MM.1S (cell line): Measurements from ENCODE around the gene PPHLN1.

Experiments
- EZH2 ChIP-seq: fragments of 300-600 bp; sonication (generic); optimal IDR thresholded peaks from 2 replicates; pipeline ENCODE3; 2017; ENCODE audit warnings: low read depth, mild to moderate bottlenecking, antibody characterized with exemption, low read length, mixed read lengths
- TF ChIP-seq, protein P1 (sequence below): fragments of 300-600 bp; sonication (generic); IDR thresholded peaks from 2 replicates; pipeline ENCODE4 v1.5.1; 2016; ENCODE audit warnings: antibody characterized with exemption, low read length, mixed read lengths

- TF ChIP-seq, protein P1, sequence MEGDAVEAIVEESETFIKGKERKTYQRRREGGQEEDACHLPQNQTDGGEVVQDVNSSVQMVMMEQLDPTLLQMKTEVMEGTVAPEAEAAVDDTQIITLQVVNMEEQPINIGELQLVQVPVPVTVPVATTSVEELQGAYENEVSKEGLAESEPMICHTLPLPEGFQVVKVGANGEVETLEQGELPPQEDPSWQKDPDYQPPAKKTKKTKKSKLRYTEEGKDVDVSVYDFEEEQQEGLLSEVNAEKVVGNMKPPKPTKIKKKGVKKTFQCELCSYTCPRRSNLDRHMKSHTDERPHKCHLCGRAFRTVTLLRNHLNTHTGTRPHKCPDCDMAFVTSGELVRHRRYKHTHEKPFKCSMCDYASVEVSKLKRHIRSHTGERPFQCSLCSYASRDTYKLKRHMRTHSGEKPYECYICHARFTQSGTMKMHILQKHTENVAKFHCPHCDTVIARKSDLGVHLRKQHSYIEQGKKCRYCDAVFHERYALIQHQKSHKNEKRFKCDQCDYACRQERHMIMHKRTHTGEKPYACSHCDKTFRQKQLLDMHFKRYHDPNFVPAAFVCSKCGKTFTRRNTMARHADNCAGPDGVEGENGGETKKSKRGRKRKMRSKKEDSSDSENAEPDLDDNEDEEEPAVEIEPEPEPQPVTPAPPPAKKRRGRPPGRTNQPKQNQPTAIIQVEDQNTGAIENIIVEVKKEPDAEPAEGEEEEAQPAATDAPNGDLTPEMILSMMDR = no peak
- no peak for TF ChIP-seq EZH2
These were observed 20.5 kb downstream of the PPHLN1 start for GRCh38 chr12:42346403-42347002.
